IPS-18c (cell line): ENCODE data around the gene SRSF5.

ENCODE experiments used
- H3K4me3 ChIP-seq: 2 replicates; pipeline ENCODE4 v1.7.0; 2013; ENCODE audit warnings: low read depth, mild to moderate bottlenecking, low read length, moderate library complexity; ENCODE audit not compliant: insufficient read depth
- H3K9me3 ChIP-seq: one replicate; pipeline ENCODE4 v1.6.1; 2013; ENCODE audit warnings: mild to moderate bottlenecking, low read length, moderate library complexity; ENCODE audit not compliant: control insufficient read depth, insufficient read depth

SRSF5 gene

DNA sequence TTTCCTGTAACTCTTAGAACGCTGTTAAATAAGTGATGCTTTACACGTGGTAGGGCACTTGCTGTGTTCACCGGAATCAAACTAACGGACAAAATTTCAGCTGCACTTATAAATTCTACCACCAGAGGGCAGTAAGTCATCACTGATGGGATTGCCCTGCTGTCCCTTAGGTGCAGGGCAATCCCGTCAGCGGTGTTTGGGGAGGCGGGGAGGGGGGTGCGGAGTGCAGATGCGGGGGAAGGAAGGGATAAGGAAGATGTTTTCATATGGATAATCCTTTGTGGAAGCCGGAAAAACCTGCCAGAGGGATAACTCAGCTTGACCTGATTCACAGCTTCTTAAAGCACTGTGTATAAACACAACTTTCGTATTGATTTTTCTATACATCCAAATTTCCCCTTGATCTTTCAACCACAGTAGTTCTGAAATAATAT lies 51.8 kb downstream of the SRSF5 start:
- Histone ChIP-seq H3K4me3 (no peak overlapping the region), H3K9me3 (no peaks in the 10 kb centered on the region)

DNA sequence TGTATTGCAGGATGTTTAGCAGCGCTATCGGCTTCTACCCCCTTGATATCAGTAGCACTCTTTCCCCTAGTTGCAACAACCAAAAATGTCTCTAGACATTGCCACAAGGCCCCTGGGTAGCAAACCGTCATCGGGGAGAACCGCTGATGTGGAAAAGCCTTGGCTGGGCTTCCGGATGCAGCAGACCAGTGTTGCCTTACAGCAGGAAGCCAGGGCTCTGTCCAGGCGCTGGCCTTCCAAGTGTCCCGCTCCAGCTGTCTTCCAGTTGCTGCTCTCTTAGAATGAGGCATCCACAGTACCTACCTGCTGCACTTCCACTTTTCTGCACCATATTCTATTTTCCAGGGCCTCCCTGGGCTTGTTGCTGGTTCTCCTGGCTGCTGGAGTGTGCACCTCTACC lies 52.7 kb downstream of the SRSF5 start:
- no peak overlapping the region for H3K4me3 ChIP-seq
- H3K9me3 ChIP-seq, result no peaks in the 10 kb centered on the region

- H3K4me3 ChIP-seq, result no peak overlapping the region
- H3K9me3 ChIP-seq, result no peaks in the 10 kb centered on the region
Observed at GRCh38 chr14:69820991-69821390, 54.0 kb downstream of the SRSF5 start.
